PC-9 (cell line): ENCODE measurements around the gene MICALL1. TPM values are rescaled to one million over a fixed set of nuclear protein-coding genes. Genes with fewer than 3 reads are reported as not detected.
A peak's percentile ranks its signal among the peaks of the same experiment; 100 is the strongest.

Experiments
- BruUV-seq: library from RNA; stranded (reverse); fragments of 400-500 nt; replicated peaks from 2 replicates; lab custom pipeline; 2021; lab: Mats Ljungman, UMichigan
- CTCF ChIA-PET: fragments of 300-600 bp; sonication (Branson Sonifier 250); formaldehyde crosslinking; loops from one replicate; lab custom pipeline; 2022; ENCODE audit warnings: antibody characterized with exemption; lab: Charles Lee
- POLR2A ChIA-PET: fragments of 300-600 bp; sonication (Branson Sonifier 250); formaldehyde crosslinking; loops from one replicate; lab custom pipeline; 2022; ENCODE audit warnings: antibody characterized with exemption; ENCODE audit not compliant: unreplicated experiment; lab: Charles Lee
- DNase-seq, 2 experiments: peaks; one replicate each; pipeline versions ENCODE4 v3.0.0 to v3.0.0-alpha.2; 2015 to 2022; ENCODE audit warnings: mixed read lengths in 1 of 2
- H2AFZ ChIP-seq: fragments of 200-600 bp; sonication (generic); 2 replicates; pipeline ENCODE4 v1.8.1; 2017; ENCODE audit warnings: antibody characterized with exemption
- H3F3A ChIP-seq: fragments of 200-600 bp; sonication (generic); 2 replicates; pipeline ENCODE4 v1.8.1; 2017; ENCODE audit warnings: antibody characterized with exemption, mild to moderate bottlenecking, low read depth; ENCODE audit not compliant: insufficient read depth
- H3K27ac ChIP-seq: fragments of 200-600 bp; sonication (generic); 2 replicates; pipeline ENCODE4 v1.6.1; 2016; ENCODE audit warnings: mixed run types
- H3K27me3 ChIP-seq: fragments of 200-600 bp; sonication (generic); 2 replicates; pipeline ENCODE4 v1.6.1; 2016; ENCODE audit warnings: low read depth, mixed run types; ENCODE audit not compliant: insufficient read depth
- H3K36me3 ChIP-seq: fragments of 200-600 bp; sonication (generic); 2 replicates; pipeline ENCODE4 v1.6.1; 2016; ENCODE audit warnings: low read depth, mixed run types
- H3K4me1 ChIP-seq: fragments of 200-600 bp; sonication (generic); replicated peaks from 2 replicates; pipeline ENCODE4 v1.6.1; 2016; ENCODE audit warnings: mixed run types; ENCODE audit not compliant: insufficient read depth
- H3K4me2 ChIP-seq: fragments of 200-600 bp; sonication (generic); 2 replicates; pipeline ENCODE4 v1.6.1; 2017; ENCODE audit warnings: mixed run types
- H3K4me3 ChIP-seq: fragments of 200-600 bp; sonication (generic); 2 replicates; pipeline ENCODE4 v1.6.1; 2016; ENCODE audit warnings: mixed run types
- H3K79me2 ChIP-seq: fragments of 200-600 bp; sonication (generic); 2 replicates; pipeline ENCODE4 v1.6.1; 2017; ENCODE audit warnings: low read depth, mixed run types
- H3K9me2 ChIP-seq: fragments of 200-600 bp; sonication (generic); 2 replicates; pipeline ENCODE4 v1.8.1; 2017; ENCODE audit warnings: mild to moderate bottlenecking; ENCODE audit not compliant: insufficient read depth
- H3K9me3 ChIP-seq: fragments of 200-600 bp; sonication (generic); 2 replicates; pipeline ENCODE4 v1.8.1; 2016; ENCODE audit warnings: low read depth; ENCODE audit not compliant: insufficient read depth
- H4K20me1 ChIP-seq: fragments of 200-600 bp; sonication (generic); 2 replicates; pipeline ENCODE4 v1.8.1; 2017; ENCODE audit not compliant: insufficient read depth
- CTCF ChIP-seq: fragments of 200-600 bp; sonication (generic); conservative IDR thresholded peaks from 2 replicates; pipeline ENCODE4 v1.6.1; 2017; ENCODE audit warnings: mixed run types, antibody characterized with exemption, mild to moderate bottlenecking, moderate library complexity
- EZH2 ChIP-seq: fragments of 200-600 bp; sonication (generic); IDR thresholded peaks from 2 replicates; pipeline ENCODE4 v1.8.0; 2017; ENCODE audit warnings: antibody characterized with exemption, low read depth
- intact Hi-C: fragments of 100-400 bp; cut with micrococcal nuclease; formaldehyde crosslinking; loops from one replicate; pipeline ENCODE4 v1.10.0; 2022; ENCODE audit not compliant: unreplicated experiment
- total RNA-seq: library from RNA; stranded (reverse); gene quantifications from 2 replicates; pipeline ENCODE4 v1.2.3, GENCODE V29; 2021

The MICALL1 gene
- total RNA-seq, 1 experiment from 2014 or later, result 113 TPM

GRCh38 chr22:37880668-37881440, 25.2 kb upstream of the MICALL1 start:
- H3K27ac ChIP-seq, result no peak overlapping the region
- no peaks in the 10 kb centered on the region for H3K9me2 ChIP-seq
- no peak overlapping the region for H3K4me2 ChIP-seq
- no peak overlapping the region for H3K4me3 ChIP-seq
- no peaks in the 10 kb centered on the region for H3K4me1 ChIP-seq
- ChIA-PET CTCF (interaction anchor here (0.6 kb wide), 1 partner anchor 45 kb away, joined by 19 read pairs; no protein-coding TSS in a partner anchor), POLR2A (no interaction called here)
- H2AFZ ChIP-seq, result no peak overlapping the region
- DNase-seq, result no peak
- H3K27me3 ChIP-seq, result no peaks in the 10 kb centered on the region
- intact Hi-C loops, result no loop called here
- H3K79me2 ChIP-seq, result peaks cover 49% of the 10 kb centered on the region
- H3K36me3 ChIP-seq, result peaks cover 61% of the 10 kb centered on the region
- TF ChIP-seq EZH2 (no peak), CTCF (no peak)
- no TSS peak for BruUV-seq
- H4K20me1 ChIP-seq, result peaks cover 45% of the 10 kb centered on the region
- H3K9me3 ChIP-seq, result no peaks in the 10 kb centered on the region
- H3F3A ChIP-seq, result peaks cover 72% of the 10 kb centered on the region

GRCh38 chr22:37884420-37884819, 21.7 kb upstream of the MICALL1 start:
- ChIA-PET POLR2A (interaction anchor here (0.7 kb wide), 1 partner anchor 122 kb away, joined by 4 read pairs; no protein-coding TSS in a partner anchor), CTCF (no interaction called here)
- peaks cover 23% of the 10 kb centered on the region for H3K4me1 ChIP-seq
- no peak overlapping the region for H3K4me3 ChIP-seq
- intact Hi-C loops, result no loop called here
- no peaks in the 10 kb centered on the region for H3K27me3 ChIP-seq
- H3K9me3 ChIP-seq, result no peaks in the 10 kb centered on the region
- TF ChIP-seq EZH2 (no peak), CTCF (no peak)
- no TSS peak for BruUV-seq
- peaks cover 60% of the 10 kb centered on the region for H3K79me2 ChIP-seq
- DNase-seq, result no peak
- H4K20me1 ChIP-seq, result peaks cover 38% of the 10 kb centered on the region
- peak overlapping the region; percentile 11; the same call in 1 of the 2 replicates for H3K27ac ChIP-seq
- no peak overlapping the region for H3K4me2 ChIP-seq
- peaks cover 57% of the 10 kb centered on the region for H3K36me3 ChIP-seq
- no peaks in the 10 kb centered on the region for H3K9me2 ChIP-seq
- H2AFZ ChIP-seq, result no peak overlapping the region
- peaks cover 80% of the 10 kb centered on the region for H3F3A ChIP-seq

- Histone ChIP-seq H3K4me2 (peak overlapping the region; percentile 38), H3K4me3 (no peak overlapping the region), H3K36me3 (peaks cover 53% of the 10 kb centered on the region), H3K27me3 (no peaks in the 10 kb centered on the region), H3K79me2 (peaks cover 47% of the 10 kb centered on the region), H3K9me2 (no peaks in the 10 kb centered on the region), H3K4me1 (peaks cover 37% of the 10 kb centered on the region), H2AFZ (no peak overlapping the region), H3K27ac (peak overlapping the region; percentile 62), H3K9me3 (no peaks in the 10 kb centered on the region), H3F3A (peaks cover 93% of the 10 kb centered on the region), H4K20me1 (peaks cover 17% of the 10 kb centered on the region)
- no TSS peak for BruUV-seq
- intact Hi-C loops, result loop anchor here (1.0 kb wide), 5 partner anchors 8 to 78 kb away; partner anchors contain the start of genes C22orf23 and POLR2F
- ChIA-PET POLR2A (interaction anchor here (0.6 to 1.4 kb wide), 12 partner anchors 8 to 765 kb away, joined by 3 to 15 read pairs (median 5); partner anchors contain the start of genes ANKRD54, GCAT, GGA1 and MICALL1), CTCF (interaction anchor here (0.5 to 2.4 kb wide), 20 partner anchors 8 to 280 kb away, joined by 3 to 40 read pairs (median 6); partner anchors contain the start of genes ANKRD54, C22orf23, MICALL1 and POLR2F)
- no peak for TF ChIP-seq EZH2
- TF ChIP-seq CTCF, result peak; percentile 87
- DNase-seq, result peak; percentile 93 to 100
Observed at GRCh38 chr22:37887584-37888378, 18.3 kb upstream of the MICALL1 start.
